Natural killer cell (primary cell): Measurements from ENCODE around the gene NEBL. TPM values are rescaled to one million over a fixed set of nuclear protein-coding genes. Genes with fewer than 3 reads are reported as not detected.

ENCODE experiments used
- ATAC-seq, 3 donors: fragments of 150-1000 bp in 2 of 3; fragments of 200-7000 bp in 1 of 3; cut with Tn5 transposase; 1 replicate in 1 of 3; 2 replicates in 2 of 3; pipeline ENCODE4 v1.10.0; 2021; ENCODE audit warnings: mild to moderate bottlenecking in 2 of 3, moderate library complexity in 2 of 3
- DNase-seq, 2 donors: peaks; one replicate each; pipeline versions ENCODE4 v3.0.0 to v3.0.0-alpha.2; 2013 to 2021; ENCODE audit warnings: mixed read lengths in 1 of 2
- H3K27ac ChIP-seq: one replicate; pipeline ENCODE4 v1.5.1; 2013; ENCODE audit warnings: mild to moderate bottlenecking, low read length
- H3K27me3 ChIP-seq: one replicate; pipeline ENCODE4 v1.6.1; 2013; ENCODE audit warnings: low read length; ENCODE audit not compliant: control insufficient read depth, insufficient read depth
- H3K36me3 ChIP-seq: one replicate; pipeline ENCODE4 v1.6.1; 2013; ENCODE audit warnings: low read length; ENCODE audit not compliant: control insufficient read depth, insufficient read depth
- H3K4me1 ChIP-seq: one replicate; pipeline ENCODE4 v1.6.1; 2013; ENCODE audit warnings: low read length; ENCODE audit not compliant: control insufficient read depth, insufficient read depth
- H3K4me3 ChIP-seq: one replicate; pipeline ENCODE4 v1.5.1; 2013; ENCODE audit warnings: low read length
- H3K9me3 ChIP-seq: one replicate; pipeline ENCODE4 v1.6.1; 2013; ENCODE audit warnings: low read length; ENCODE audit not compliant: control insufficient read depth, insufficient read depth
- H3K27ac Mint-ChIP-seq, 2 donors: one replicate each; pipeline ENCODE4 v1.8.0; 2022; ENCODE audit warnings: mild to moderate bottlenecking in 2 of 2, mixed read lengths in 2 of 2, moderate library complexity in 1 of 2
- H3K27me3 Mint-ChIP-seq, 2 donors: one replicate each; pipeline ENCODE4 v1.8.0; 2022; ENCODE audit warnings: low read depth in 2 of 2, mixed read lengths in 2 of 2
- H3K36me3 Mint-ChIP-seq: one replicate; pipeline ENCODE4 v1.8.0; 2022; ENCODE audit warnings: mixed read lengths
- H3K4me1 Mint-ChIP-seq, 2 donors: one replicate each; pipeline ENCODE4 v1.8.0; 2022; ENCODE audit warnings: mixed read lengths in 2 of 2
- H3K4me3 Mint-ChIP-seq: one replicate; pipeline ENCODE4 v1.8.0; 2022; ENCODE audit warnings: mild to moderate bottlenecking, moderate library complexity, mixed read lengths
- H3K9me3 Mint-ChIP-seq, 2 donors: one replicate each; pipeline ENCODE4 v1.8.0; 2022; ENCODE audit warnings: mixed read lengths in 2 of 2
- WGBS: methylation state at CpG from one replicate; pipeline ENCODE4 v1.1.7; 2013; ENCODE audit warnings: missing lambda C conversion rate; ENCODE audit not compliant: insufficient coverage; 5-methylcytosine and 5-hydroxymethylcytosine counted together
- intact Hi-C: fragments of 100-400 bp; cut with micrococcal nuclease; formaldehyde crosslinking; loops from one replicate; pipeline ENCODE4 v1.14.2; 2022
- total RNA-seq, 4 donors: library from RNA; stranded (reverse); fragments of 120-200 nt in 1 of 4; gene quantifications; one replicate each; pipeline versions ENCODE4 v1.2.3 to v1.2.4, GENCODE V29; 2013 to 2022
- TF ChIP-seq, protein P1 (sequence below): fragments of 200-600 bp; IDR thresholded peaks from one replicate; pipeline ENCODE4 v1.8.0; 2022; ENCODE audit warnings: antibody characterized with exemption

NEBL gene
- total RNA-seq, 3 donors from 2014 or later (not counting 1 experiment from before 2014, with no cell fraction given): 1.1 to 1.5 TPM; not detected in 1

DNA sequence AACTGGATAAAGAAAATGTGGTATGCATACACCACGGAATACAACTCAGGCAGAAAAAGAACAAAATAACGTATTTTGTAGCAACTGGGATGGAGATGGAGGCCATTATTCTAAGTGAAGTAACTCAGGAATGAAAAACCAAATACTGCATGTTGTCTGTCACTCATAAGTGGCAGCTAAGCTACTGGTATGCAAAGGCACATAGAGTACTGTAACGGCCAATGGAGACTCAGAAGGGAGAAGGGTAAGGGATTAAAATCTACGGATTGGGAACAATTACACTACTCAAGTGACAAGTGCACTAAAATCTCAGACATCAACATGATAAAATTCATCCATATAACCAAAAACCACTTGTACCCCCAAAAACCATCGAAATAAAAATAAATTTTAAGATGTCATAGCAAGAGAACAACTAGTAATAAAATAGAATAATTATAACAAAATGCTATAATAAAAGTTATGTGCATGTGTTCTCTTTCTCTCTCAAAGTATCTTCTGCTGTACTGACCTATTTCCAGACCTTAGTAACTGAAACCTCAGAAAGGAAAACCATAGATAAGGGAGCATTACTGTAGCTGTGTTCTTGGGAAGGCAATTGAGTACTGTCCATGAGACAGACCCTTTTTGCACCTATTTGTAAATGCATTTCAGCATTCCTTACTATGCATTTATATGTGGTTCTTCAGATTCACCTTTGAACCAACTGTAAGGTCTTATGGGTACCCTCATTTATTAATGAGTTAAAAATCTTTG lies 6.7 kb upstream of the NEBL start:
- Mint-ChIP-seq H3K27me3 (peaks cover 0 to 2% of the 10 kb centered on the region in 2 donors), H3K4me1 (no peaks in the 10 kb centered on the region), H3K9me3 (no peaks in the 10 kb centered on the region), H3K4me3 (no peak overlapping the region), H3K27ac (no peak overlapping the region), H3K36me3 (no peaks in the 10 kb centered on the region)
- Histone ChIP-seq H3K27me3 (no peaks in the 10 kb centered on the region), H3K4me1 (no peaks in the 10 kb centered on the region), H3K4me3 (no peak overlapping the region), H3K27ac (no peak overlapping the region), H3K9me3 (no peaks in the 10 kb centered on the region), H3K36me3 (no peaks in the 10 kb centered on the region)
- DNase-seq (no peak), ATAC-seq (no peak)
- WGBS: 77% methylated on average over 3 of the region's 5 CpGs
- intact Hi-C loops: no loop called here
- TF ChIP-seq, protein P1, sequence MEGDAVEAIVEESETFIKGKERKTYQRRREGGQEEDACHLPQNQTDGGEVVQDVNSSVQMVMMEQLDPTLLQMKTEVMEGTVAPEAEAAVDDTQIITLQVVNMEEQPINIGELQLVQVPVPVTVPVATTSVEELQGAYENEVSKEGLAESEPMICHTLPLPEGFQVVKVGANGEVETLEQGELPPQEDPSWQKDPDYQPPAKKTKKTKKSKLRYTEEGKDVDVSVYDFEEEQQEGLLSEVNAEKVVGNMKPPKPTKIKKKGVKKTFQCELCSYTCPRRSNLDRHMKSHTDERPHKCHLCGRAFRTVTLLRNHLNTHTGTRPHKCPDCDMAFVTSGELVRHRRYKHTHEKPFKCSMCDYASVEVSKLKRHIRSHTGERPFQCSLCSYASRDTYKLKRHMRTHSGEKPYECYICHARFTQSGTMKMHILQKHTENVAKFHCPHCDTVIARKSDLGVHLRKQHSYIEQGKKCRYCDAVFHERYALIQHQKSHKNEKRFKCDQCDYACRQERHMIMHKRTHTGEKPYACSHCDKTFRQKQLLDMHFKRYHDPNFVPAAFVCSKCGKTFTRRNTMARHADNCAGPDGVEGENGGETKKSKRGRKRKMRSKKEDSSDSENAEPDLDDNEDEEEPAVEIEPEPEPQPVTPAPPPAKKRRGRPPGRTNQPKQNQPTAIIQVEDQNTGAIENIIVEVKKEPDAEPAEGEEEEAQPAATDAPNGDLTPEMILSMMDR: no peak

DNA sequence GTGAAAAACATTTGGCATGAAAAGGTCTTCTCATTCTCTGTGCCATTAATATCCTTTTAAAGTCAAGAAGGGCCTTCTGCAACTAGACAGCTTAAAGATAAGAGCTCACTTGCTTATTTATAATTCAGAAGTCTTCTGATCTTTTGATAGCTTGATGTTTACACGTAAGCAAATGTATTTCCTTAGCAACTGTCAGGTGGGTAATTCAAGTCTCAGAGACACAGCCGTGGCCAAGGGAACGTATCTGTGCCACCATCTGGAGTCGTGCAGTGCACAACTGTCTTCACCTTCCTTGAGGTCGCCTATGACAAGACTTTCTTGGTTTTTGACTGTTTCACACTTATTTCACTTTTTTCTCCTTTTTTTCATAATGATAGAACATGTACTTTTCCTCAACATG lies 4.0 kb upstream of the NEBL start:
- H3K27ac ChIP-seq: no peak overlapping the region

DNA sequence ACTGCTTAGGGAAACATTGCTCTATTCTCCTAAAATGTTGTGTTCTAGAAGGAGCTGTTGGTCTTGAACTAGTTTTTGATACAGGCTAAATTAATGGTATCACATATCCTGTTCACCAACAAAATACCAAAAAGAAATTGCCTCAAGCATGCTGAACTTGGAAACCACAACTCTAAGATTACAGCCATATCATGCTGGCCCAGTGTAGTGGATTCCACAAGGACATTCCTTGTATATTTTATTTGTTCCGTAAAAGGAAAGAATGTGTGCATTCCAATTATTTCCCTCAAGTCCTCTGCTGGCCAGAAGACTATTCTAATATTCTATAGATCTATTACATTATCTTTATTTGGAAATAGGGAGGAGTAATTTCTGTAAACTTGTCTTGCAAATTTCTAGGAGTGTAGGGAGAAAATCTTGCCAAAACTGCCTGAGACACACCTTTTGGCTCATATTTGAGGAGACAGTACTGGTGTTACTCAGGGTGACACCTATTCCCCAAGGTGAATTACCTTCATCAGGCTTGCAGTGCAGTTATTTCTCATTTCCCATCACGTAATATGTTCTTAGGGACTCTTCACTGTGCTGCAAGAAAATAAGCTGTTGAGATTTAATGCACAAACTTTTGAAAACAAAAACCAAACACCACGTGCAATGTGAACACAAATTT lies 1.9 kb upstream of the NEBL start:
- peaks cover 0 to 2% of the 10 kb centered on the region in 2 donors for H3K27me3 Mint-ChIP-seq
- no peaks in the 10 kb centered on the region for H3K4me1 Mint-ChIP-seq
- Histone ChIP-seq H3K27ac (no peak overlapping the region), H3K27me3 (no peaks in the 10 kb centered on the region), H3K9me3 (no peaks in the 10 kb centered on the region), H3K4me3 (no peak overlapping the region), H3K4me1 (no peaks in the 10 kb centered on the region), H3K36me3 (no peaks in the 10 kb centered on the region)
- H3K27ac Mint-ChIP-seq: no peak overlapping the region
- ATAC-seq (no peak), DNase-seq (no peak)
- H3K36me3 Mint-ChIP-seq: no peaks in the 10 kb centered on the region
- WGBS: 90% methylated on average over 2 of the region's 3 CpGs
- TF ChIP-seq, protein P1: no peak
- H3K4me3 Mint-ChIP-seq: no peak overlapping the region
- intact Hi-C loops: no loop called here
- no peaks in the 10 kb centered on the region for H3K9me3 Mint-ChIP-seq

More for the DNA sequence above, 4.0 kb upstream of the NEBL start:
- DNase-seq: no peak
- no peak overlapping the region for H3K4me3 Mint-ChIP-seq
- no peaks in the 10 kb centered on the region for H3K36me3 ChIP-seq
- H3K27me3 ChIP-seq: no peaks in the 10 kb centered on the region
- TF ChIP-seq, protein P1: no peak
- H3K4me1 Mint-ChIP-seq: no peaks in the 10 kb centered on the region
- H3K27me3 Mint-ChIP-seq: peaks cover 0 to 2% of the 10 kb centered on the region in 2 donors
- intact Hi-C loops: no loop called here
- H3K9me3 ChIP-seq: no peaks in the 10 kb centered on the region
- no peak for ATAC-seq
- H3K27ac Mint-ChIP-seq: no peak overlapping the region
- 86% methylated on average over 5 of the region's 5 CpGs for WGBS
- H3K36me3 Mint-ChIP-seq: no peaks in the 10 kb centered on the region
- H3K9me3 Mint-ChIP-seq: no peaks in the 10 kb centered on the region
- H3K4me3 ChIP-seq: no peak overlapping the region
- H3K4me1 ChIP-seq: no peaks in the 10 kb centered on the region
